Adrenal gland (tissue), 5 donors: ENCODE measurements around the gene NBEAL2.

Experiments used
- CTCF ChIP-seq, 6 experiments: fragments of 450-650 bp in 4 of 6; fragments of 200-600 bp in 2 of 6; sonication (generic) in 1 of 6; IDR thresholded peaks; 1 replicate in 5 of 6; 2 replicates in 1 of 6; pipeline versions ENCODE4 v1.5.1 to v1.8.0; 2016 to 2021; ENCODE audit warnings: antibody characterized with exemption in 6 of 6, mild to moderate bottlenecking in 2 of 6, moderate library complexity in 1 of 6
- POLR2A ChIP-seq, 2 donors: fragments of 450-650 bp; IDR thresholded peaks; one replicate each; pipeline ENCODE4 v1.6.1; 2017; ENCODE audit warnings: antibody characterized with exemption in 2 of 2, mild to moderate bottlenecking in 2 of 2, moderate library complexity in 1 of 2
- donor health status: DM: no; HTN: no; CAD: no.

GRCh38 chr3:46947981-46948791 is 31.3 kb upstream of the NBEAL2 start:
- TF ChIP-seq POLR2A (IDR thresholded peaks at IDR 0.05) (peak in 1 of 2 donors; percentile 83), CTCF (IDR thresholded peaks at IDR 0.05) (no peak)
